Fibroblast of upper back skin (primary cell): Measurements from ENCODE around the gene EXOC3L1.

ENCODE experiments used
- DNase-seq: peaks from one replicate; pipeline ENCODE4 v3.0.0-alpha.2; 2013

The EXOC3L1 gene

DNA sequence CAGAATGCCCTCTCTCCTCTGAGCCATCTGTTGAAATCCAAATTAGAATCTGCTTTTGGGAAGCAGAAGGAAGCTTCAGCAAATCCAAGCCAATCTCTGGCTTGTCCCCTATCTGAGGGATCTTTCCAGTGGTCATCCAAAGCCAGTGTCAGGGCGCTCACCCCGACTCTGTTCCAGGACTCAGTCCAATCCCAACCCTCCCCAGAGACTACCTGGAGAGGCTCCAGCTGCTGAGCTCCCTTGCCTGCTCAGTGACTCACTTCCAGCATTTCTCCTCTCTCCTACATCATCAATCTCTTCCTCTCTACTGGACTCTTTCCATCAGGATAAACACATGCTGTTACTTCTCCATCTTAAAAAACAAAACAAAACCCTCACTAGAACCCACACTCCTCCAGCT lies 8.6 kb downstream of the EXOC3L1 start:
- peak; percentile 88 for DNase-seq

DNA sequence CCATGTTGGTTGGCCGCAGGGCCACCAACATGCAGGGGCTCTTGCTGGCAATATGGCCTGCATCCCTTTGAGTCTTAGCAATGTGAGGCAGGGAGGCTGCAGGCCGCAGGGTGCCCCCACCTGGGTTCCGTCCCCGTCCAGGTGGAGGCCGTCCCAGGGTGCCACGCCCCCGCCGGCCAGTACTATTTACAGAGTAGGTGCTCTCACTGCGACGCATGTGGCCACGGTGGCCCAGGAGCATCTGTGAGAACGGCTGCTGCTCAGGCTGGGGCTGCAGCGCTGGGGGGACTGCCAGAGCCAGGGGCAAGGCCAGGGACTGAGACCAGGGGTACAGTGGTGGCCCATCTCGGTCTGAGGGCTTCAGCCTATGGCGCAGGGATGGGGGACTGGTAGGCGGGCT lies 9.8 kb downstream of the EXOC3L1 start:
- no peak for DNase-seq

DNA sequence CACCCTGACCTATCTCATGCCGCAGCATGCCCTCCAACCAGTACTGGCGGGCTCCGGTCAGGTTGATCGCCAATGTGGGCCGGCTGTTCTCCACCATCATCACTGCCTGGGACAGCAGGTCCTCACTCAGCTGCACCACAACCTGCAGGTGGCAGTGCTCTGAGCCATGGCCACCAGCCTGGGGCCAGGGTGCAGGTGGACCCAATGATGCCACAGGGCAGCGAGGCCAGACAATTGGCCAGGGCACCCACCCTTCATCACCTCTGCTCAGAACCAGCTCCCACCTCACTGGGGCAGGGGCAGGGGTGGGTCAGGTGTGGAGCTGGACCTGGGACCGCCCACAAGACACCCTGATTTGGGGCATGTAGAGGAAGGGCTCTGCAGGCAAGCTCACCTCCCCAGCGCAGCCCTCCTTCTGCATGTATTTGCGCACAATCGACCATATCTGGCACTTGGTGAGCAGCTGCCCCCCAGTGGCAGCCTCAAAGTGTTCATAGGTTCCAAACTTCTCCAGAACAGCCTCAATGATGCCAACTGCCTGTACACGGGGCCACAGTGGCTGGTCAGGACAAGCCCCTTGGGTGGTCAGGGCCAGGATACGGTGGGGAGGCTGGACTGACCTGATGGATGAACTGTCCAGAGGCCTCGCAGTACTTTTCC lies 10.4 kb downstream of the EXOC3L1 start:
- DNase-seq, result no peak

DNA sequence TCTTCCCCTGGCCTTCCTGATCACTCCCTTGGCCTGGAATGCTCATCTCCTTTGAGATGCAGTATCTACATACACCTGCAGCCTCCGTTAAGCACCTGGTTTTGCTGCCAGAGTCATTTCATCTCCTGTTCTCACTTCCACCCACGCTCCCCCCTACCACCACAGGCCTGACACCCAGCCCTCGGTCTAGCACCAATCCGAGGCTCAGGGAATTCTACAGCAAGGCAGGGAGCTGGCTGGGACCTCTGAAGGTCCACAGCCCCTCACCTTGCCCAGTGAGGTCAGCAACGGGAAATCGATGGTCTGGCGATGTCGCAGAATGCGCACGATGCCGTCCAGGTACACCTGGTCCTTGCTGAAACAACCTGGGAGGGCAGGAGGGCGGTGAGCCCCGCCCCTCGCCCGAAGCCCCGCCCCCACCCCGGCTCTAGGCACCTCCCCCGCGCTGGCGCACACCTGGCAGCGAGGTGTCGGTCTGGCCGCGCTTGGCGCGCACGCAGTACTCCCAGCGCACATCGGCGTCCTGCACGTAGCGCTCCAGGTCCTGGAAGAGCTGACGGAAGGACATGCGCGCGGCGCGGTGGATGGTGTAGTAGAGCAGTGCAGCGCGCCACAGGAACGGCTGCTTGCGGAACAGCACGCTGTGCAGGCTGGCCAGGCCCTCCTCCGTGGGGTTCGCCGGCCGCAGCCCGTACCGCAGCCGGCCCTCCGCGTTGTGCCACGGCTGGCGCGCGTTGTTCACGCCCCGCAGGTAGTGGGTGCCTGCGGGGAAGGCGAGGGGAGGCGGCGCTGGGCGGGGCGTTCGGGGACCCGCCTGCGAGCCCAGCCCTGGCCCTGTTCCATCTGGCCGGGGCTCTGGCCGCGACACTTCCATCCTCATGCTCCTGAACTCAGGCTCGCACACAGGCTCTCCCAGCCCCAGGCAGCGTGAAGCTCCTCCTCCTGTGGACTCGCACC lies 11.9 kb downstream of the EXOC3L1 start:
- DNase-seq, result peak; percentile 31

DNA sequence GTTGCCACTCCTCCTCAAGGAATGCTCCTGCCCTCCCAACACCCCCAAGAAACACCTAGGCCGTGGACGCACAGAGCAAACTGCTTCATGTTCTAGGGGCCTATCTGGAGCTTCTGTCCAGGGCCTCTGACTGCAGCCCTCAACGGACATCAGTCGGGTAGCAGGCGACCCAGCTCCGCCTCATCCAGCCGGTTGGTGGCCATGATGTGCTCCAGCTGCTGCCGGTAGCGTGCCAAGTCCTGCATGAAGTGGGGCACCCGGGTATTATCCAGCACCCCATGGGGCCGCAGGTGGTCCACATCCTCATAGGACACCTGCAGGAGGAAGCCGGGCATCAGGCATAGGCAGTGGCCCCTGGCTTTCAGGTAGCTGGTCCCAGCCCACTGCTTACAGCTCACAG lies 13.3 kb downstream of the EXOC3L1 start:
- DNase-seq, result no peak

DNA sequence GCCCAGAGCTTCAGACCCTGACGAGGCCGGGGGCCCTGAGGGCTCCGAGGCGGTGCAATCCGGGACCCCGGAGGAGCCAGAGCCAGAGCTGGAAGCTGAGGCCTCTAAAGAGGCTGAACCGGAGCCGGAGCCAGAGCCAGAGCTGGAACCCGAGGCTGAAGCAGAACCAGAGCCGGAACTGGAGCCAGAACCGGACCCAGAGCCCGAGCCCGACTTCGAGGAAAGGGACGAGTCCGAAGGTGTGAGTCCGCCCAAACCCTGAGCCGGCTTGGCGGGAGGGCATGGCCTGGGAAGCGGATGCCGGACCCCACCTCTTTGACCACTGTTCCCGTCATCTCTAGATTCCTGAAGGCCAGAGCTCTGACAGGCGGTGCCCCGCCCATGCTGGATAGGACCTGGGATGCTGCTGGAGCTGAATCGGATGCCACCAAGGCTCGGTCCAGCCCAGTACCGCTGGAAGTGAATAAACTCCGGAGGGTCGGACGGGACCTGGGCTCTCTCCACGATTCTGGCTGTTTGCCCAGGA lies 15.2 kb downstream of the EXOC3L1 start:
- no peak for DNase-seq

DNA sequence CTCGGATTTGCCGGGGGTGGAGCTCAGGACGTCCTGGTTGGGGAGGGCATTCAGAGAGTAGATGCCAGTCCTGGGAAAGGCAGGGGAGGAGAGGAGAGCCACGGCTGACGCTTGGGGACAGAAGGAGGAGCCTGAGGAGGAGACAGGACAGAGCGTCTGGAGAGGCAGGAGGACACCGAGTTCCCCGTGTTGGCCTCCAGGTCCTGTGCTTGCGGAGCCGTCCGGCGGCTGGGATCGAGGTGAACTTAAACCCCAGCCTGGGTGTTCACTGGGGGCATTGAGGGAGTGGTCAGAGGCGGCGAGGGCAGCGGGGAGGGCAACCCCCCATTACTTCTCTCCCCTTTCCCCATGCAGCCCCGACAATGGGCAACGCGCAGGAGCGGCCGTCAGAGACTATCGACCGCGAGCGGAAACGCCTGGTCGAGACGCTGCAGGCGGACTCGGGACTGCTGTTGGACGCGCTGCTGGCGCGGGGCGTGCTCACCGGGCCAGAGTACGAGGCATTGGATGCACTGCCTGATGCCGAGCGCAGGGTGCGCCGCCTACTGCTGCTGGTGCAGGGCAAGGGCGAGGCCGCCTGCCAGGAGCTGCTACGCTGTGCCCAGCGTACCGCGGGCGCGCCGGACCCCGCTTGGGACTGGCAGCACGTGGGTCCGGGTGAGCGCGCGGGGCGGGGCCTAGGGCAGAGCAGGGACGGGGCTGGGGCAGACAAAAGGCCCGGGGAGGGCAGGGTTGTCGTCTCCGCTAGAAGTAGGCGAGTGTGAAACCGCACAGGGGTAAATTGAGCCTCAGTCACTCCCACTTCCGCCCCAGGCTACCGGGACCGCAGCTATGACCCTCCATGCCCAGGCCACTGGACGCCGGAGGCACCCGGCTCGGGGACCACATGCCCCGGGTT lies 15.9 kb downstream of the EXOC3L1 start:
- DNase-seq, result peak; percentile 72

DNA sequence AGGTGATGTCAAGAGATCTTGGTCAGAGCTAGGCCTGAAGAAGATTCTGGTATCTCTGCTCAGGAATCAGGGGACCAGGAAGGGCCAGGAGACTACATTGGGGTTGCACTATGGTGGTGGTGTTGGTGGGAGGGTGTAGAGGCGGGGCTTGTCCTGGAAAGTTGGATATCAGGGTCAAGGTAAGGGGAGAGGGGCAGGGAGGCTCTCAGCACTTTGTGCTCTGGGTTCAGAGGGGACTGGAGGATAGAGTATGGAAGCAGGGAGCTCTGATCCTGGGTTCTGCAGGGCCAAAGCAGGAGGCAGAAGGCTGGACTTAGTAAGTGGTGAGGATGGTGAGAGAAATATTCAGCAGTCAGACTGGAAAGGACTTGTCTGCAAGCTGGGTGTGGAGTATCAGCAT lies 16.6 kb downstream of the EXOC3L1 start:
- no peak for DNase-seq

DNA sequence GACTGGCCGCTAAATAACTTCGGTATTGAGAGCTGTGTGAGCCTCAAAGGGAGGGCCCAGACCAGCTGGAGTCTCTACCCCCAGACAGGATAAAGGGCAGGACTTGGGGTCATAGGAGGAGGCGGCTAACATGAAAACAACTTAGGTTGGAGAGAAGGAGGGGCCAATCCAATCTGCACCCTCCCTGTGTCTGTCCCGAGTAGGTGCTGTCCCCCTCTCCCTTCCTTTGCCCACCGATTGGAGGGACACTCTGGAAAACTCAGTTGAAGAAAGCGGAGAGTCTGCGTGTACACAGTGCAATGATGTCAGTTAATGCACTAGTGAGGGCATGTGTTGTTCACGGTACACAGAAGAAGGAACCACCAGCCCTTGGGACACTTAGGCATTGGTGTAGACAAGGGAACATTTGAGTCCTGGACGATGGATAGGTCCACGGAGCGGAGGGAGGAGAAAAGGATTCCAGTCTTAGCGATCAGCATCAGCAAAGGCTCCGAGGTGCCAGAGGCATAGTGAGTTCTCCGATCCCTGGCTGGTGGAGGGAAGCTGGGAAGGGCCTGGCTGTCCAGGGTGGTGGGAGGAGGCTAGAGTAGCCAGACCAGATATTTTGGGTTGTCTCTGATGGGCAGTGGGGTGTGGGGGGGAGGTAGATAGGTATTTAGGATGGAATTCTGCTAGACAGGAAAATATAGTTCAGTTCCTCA lies 18.8 kb downstream of the EXOC3L1 start:
- DNase-seq, result no peak

DNA sequence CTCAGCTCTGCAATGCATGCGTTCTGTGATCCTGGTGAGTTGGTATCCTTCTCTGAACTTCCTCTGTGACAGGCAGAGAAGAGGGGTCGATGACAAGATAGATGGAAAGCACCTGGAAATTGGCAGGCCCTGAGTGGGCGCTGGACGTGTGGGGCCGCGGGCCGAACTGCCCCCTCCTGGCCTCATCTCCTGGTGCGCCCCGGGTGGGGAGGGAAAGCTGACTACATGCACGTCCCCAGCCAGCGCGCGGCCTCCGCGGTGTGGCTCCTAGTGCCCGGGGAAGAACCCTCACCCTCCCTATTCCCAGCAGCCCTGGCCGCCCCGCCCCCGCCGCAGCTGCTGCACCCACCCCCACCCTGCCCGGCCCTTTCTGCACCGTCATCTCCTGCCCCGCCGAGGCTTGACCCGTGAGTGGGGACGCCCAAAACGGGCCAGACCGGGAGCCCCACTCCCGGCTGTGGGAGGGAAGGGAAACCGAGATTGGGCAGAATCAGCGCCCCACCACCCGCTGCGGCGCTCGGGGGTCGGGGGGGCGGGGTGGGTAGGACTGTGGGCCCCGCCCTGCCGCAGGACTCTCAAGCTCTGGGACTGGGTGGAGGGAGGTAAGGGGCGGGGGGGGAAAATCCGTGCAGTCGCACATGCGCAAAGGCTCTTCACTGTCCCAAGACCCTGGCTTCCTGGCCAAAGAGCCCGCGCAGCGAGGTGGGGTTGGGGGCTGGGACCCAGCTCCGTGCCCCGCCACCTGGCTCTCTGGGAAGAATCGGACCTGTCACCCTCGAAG lies 19.6 kb downstream of the EXOC3L1 start, which contains the start of gene NOL3:
Gene NOL3, plus strand, starts transcription at position 371 of the 781 bp plus-strand sequence.
- DNase-seq, result peak; percentile 84

DNA sequence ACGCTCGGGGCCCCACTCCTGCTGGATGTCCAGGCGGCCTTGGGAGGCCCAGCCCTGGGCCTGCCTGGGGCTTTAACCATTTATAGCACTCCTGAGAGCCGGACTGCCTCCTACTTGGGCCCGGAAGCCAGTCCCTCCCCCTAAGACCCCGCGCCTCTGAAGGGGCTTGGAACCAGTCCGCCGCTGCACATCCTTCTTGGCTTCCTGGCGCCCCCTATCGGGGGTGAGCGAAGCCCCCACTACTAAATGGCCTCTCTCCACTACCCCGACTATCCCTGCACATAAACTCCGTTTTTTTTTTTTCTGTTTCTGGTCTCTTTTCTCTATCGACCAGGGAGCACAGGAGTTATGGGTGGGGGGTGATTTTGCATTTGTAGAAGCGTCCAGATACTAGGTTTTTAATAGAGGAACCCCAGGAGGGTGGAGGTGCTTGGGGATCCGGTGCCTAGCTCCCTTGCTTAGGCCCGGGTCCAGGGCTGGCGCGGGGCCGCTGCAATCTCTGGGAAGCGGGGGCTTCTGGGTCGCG lies 20.2 kb downstream of the EXOC3L1 start:
- peak; percentile 44 for DNase-seq

DNA sequence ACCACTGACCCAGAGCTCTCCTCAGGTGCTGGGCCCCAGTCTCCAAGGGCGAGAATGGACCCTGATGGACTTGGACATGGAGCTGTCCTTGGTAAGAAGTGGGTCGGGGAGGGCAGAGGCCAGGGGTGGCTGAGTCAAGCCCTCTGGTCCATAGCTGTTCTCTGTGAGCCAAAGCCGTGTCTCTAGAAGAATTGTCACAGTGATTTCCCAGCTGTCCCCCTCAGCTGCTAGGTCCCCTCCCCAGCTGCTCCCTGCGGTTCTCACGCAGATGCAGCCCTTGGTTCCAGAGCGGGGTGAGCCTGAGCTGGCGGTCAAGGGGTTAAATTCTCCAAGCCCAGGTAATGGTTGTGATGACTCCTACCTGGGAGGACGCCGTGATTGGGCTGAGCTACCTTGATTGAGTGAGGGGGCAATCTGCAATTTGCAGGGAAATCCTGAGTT lies 20.9 kb downstream of the EXOC3L1 start:
- DNase-seq, result no peak

DNA sequence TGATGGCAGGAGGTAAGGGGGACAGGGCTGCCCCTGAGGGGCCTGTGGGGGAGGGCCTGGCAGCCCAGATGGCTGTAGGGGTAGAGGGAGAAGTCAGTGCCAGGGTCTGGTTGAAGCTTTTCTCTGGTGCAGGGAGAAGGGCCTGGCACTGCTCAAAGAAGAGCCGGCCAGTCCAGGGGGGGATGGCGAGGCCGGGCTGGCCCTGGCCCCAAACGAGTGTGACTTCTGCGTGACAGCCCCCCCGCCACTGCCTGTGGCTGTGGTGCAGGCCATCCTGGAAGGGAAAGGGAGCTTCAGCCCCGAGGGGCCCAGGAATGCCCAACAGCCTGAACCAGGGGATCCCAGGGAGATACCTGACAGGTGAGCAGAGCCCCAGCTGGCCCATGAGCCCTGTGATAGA lies 22.3 kb downstream of the EXOC3L1 start:
- no peak for DNase-seq

DNA sequence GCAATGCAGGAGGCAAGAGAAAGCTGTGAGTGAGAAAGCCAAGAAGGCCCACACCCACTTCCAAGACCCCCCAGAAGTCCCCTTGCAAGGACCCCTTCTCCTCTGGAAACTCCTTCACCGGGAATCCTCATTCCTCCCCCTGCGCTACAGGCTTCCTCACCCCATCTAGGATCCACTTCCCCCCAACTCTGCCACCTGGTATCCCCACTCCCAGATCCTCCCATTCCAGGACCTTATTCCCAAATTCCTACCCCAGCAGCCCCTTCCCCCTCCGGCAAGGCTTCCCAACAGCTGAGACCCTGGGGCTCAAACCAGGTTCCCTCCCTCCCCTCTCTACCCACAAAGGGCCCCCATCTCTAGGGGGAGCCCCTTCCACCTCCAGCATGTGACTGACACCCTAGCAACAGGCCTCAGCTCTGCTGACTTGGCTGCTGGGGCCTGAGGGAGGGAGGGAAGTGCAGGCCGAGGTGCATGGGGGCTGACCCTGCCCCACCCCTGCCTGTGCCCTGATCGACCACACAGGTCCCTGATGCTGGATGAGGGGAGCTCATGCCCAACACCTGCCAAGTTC lies 23.3 kb downstream of the EXOC3L1 start:
- no peak for DNase-seq

DNA sequence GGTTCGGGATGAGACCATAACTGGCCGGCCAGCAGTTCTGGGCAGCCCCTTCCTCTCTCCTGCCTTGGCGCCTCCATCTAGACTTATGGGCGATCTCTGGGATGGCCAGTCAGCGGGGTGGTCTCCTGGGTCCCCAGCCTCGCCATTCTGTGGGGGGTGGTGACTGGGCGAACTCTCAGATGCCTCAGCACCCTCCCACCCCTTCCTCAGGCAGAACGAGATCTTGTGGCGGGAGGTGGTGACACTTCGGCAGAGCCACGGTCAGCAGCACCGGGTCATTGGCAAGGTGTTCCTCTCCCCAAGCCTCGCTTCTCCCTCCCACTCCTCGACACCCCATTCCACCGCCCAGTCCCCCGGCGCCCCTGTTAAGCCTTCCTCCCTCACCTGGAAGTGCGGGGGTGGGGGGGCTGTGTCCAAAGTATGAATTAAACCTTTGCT lies 23.8 kb downstream of the EXOC3L1 start:
- DNase-seq, result no peak

DNA sequence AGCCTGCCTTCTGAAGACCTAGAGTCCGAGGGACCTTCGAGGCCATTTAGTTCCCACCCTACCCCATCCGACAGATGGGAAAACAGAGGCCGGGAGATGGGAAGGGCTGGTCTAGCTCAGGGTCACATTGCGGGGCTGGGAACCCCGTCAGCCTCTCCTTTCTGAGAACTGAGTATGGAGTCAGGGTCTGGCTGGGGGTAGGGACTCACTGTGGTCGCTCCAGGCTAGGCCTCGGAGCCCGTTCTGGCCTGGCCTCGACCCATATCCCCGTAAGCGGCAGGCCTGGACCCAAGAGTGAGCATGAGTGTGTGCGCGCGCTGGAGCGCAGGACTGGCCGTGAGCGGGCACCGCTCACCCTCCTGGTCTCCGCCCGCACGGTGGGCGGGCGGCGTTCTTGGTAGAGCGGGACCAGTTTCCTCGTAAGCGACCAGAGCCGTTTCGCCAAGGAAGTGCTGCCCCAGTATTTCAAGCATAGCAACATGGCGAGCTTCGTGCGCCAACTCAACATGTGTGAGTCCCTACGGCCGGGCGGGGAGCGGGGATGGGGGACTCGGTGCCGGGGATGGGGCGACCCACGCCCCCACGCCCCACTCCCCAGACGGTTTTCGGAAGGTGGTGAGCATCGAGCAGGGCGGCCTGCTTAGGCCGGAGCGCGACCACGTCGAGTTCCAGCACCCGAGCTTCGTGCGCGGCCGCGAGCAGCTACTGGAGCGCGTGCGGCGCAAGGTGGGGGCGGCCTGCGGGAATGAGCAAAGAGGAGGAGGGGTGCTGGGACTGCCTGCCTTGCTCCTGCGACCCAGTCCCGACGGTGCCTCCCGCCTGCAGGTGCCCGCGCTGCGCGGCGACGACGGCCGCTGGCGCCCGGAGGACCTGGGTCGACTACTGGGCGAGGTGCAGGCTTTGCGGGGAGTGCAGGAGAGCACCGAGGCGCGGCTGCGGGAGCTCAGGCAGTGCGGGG lies 24.5 kb downstream of the EXOC3L1 start:
- DNase-seq, result no peak

DNA sequence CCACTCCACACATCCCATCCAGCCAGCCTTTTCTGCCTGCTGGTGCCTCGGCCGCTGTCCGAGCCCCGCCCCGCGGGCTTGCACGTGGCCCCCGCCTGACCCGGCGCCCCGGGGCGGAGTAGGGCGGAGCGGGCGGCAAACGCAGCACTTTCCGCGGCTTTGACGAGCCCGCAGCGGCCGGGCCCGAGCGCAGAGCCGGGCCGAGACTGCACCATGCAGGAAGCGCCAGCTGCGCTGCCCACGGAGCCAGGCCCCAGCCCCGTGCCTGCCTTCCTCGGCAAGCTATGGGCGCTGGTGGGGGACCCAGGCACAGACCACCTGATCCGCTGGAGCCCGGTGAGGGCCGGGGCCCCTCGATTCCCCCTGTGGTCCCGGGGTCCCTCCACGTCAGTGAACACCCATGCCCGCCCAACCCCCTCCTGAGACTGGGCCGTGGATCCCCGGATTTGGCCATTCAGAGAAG lies 25.3 kb downstream of the EXOC3L1 start, which contains the start of gene HSF4:
Gene HSF4, plus strand, starts transcription at position 147 of the 463 bp plus-strand sequence. Its CDS starts 67 bp downstream, at position 214.
- DNase-seq, result no peak

DNA sequence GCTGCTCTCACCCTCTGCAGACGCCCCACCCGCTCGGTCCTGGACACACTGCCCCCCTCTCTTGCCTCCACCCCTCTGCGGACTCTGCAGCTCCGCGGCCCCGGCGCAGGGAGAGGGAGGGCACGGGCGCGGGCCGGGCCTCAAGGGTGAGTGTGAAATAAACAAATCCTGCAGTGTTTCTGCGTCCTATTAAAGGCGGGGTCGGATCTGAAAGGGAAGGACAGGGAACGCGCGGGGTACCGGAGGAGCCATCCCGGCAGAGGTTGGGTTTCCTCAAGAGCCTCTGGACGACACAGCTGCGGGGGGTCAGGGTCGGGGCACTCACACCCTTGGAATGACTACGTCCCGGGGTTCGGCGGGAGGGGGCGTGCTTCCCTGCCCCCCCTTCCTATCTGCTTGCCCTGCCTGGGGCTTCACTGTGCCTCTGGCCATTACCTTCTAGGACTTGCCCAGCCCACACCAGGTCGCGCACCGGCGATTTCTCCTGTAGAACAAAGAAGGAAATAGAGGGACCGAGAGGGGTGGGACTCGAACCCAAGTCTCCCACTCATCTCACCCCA lies 25.9 kb downstream of the EXOC3L1 start:
- no peak for DNase-seq
